DMS114 treated with DMSO at 0.1 percent for 48 hours (cell line): ENCODE results near the gene TNXB.
"Not testable (repeated sequence)": the region's sequence is repeated elsewhere in the genome, so short reads cannot be mapped to it uniquely, and the experiment has no call there.

Experiments used
- DNase-seq: peaks from one replicate; lab custom pipeline; 2025; ENCODE audit not compliant: unreplicated experiment; lab: John Stamatoyannopoulos, UW

TNXB gene

DNA sequence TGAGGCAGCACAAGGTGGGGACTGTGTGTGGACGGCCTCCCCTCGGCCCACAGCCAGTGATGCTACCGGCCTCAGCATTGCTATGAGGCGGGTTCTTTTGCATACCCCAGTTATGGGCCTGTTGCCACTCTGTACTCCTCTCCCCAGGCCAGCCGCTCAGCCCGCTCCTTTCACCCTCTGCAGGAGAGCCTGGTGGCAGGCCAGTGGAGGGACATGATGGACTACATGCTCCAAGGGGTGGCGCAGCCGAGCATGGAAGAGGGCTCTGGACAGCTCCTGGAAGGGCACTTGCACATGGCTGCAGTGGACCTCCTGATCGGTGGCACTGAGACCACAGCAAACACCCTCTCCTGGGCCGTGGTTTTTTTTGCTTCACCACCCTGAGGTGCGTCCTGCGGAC lies 102.1 kb downstream of the TNXB start:
- not testable (repeated sequence) for DNase-seq

- not testable (repeated sequence) for DNase-seq
These were observed 103.1 kb downstream of the TNXB start for GRCh38 chr6:32005991-32006529.

GRCh38 chr6:32005538-32005880 lies 103.6 kb downstream of the TNXB start:
- DNase-seq = not testable (repeated sequence)

DNA sequence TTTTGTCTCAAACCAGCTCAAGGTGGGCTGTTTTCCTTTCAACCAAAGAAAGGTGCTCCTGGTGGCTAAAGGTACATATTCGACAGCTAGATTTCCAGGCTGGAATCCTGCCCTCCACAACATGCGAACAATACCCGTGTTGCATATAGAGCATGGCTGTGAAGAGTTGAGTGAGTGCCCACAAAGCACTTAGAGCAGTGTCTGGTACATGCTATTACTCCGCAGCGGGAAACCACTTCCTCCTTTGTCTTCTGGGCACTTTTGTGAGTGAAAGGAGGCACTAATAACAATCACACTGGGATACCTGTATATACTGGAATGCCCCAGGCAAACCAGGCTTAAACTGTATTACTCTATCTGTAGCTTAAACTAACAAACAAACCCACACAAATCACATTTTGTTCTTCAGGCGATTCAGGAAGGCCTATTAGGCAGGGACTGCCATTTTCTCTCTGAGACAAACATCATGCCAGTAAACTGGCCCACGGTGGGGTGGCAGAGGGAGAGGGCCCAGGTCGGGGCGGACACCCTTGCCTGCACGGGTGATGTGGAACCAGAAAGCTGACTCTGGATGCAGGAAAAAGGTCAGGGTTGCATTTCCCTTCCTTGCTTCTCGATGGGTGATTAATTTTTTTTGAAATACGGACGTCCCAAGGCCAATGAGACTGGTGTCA lies 104.1 kb downstream of the TNXB start:
- DNase-seq = not testable (repeated sequence)

- not testable (repeated sequence) for DNase-seq
These were observed 104.7 kb downstream of the TNXB start for GRCh38 chr6:32004393-32004792.

DNA sequence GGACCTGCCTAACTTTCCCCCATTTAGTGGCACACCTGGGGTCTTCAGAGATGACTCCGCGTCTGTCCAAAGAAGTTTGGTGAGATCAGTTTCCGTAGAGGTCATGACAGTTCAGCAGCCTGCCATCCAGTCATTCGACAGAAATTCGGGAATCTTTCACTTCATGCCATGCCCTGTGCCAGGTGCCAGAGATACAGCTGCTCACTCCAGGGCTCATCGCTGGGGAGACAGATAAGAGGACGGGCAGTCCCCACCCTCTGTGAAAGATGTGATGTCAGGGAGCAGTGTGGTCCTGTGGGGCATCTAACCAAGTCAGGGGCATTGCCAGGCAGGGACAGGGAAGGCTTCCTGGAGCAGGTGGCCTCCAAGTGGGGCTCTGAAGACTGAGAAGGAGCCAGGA lies 105.8 kb downstream of the TNXB start:
- not testable (repeated sequence) for DNase-seq

DNA sequence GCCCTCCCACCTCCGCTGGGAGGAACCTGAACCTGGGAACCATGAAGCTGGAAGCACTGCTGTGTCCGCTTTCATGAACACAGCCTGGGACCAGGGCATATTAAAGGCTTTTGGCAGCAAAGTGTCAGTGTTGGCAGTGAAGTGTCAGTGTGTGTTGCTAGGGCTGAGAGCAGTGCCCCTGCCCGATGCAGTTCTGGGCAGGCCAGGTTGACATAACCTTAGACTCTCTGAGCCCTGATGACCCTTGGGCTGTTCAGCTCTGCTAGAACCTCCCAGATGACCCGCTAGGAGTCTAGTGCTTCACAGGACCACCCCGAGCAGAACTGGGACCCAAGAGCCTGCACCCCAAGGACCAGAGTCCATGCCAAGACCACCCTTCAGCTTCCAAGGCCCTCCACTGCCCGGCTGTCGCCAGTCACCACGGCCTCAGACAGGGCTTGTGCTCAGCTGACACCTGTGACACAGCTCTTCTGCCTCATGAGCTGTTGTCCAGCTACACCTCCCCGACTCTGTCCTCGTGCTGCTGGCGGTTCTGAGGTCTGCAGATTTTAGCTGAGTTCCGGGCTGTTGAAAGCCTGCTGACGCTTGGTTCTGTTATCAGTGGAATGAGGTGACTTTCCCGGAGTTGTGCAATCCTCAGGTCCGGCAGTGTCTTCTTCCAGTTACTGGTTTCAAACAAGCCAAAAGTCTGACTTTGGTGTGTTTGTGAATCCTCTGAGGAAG lies 106.4 kb downstream of the TNXB start:
- not testable (repeated sequence) for DNase-seq

GRCh38 chr6:31996385-31996784 lies 112.8 kb downstream of the TNXB start:
- not testable (repeated sequence) for DNase-seq

DNA sequence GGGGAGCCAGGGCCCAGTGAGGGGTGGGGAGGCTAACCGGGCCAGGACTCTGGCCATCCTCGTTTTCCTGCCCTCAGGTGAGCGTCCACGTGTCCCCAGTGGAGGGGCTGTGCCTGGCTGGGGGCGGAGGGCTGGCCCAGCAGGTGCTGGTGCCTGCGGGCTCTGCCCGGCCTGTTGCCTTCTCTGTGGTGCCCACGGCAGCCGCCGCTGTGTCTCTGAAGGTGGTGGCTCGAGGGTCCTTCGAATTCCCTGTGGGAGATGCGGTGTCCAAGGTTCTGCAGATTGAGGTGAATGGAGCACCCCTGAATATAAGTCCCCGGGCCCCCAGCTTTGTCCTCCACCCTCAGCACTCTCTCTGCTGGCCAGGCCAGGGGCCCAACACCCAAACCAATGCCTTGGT lies 114.7 kb downstream of the TNXB start:
- not testable (repeated sequence) for DNase-seq
